HepG2 (cell line): ENCODE data around the gene NINL. TPM values are rescaled to one million over a fixed set of nuclear protein-coding genes. Genes with fewer than 3 reads are reported as not detected.

Experiments
- ATF2 ChIP-seq: sonication (generic); formaldehyde crosslinking; IDR thresholded peaks from 2 replicates; pipeline ENCODE4 v1.4.0; 2020; ENCODE audit warnings: missing genetic modification reagents
- CEBPB ChIP-seq: IDR thresholded peaks from 2 replicates; pipeline ENCODE4 v1.6.1; 2011; ENCODE audit warnings: low read depth, low read length, improper control_type of control experiment, borderline replicate concordance
- E2F5 ChIP-seq: sonication (generic); formaldehyde crosslinking; conservative IDR thresholded peaks from 2 replicates; pipeline ENCODE4 v1.4.0; 2020; ENCODE audit warnings: missing genetic modification reagents
- ESRRA ChIP-seq: sonication (generic); formaldehyde crosslinking; IDR thresholded peaks from 2 replicates; pipeline ENCODE4 v1.5.1; 2020; ENCODE audit warnings: mild to moderate bottlenecking, low read depth, missing genetic modification reagents
- GPBP1L1 ChIP-seq: sonication (generic); formaldehyde crosslinking; IDR thresholded peaks from 2 replicates; pipeline ENCODE4 v1.5.0; 2020; ENCODE audit warnings: mild to moderate bottlenecking, missing genetic modification reagents
- NCOA2 ChIP-seq: sonication (generic); formaldehyde crosslinking; IDR thresholded peaks from 2 replicates; pipeline ENCODE4 v1.8.0; 2022; ENCODE audit warnings: inconsistent platforms
- POLR2AphosphoS2 ChIP-seq: IDR thresholded peaks from 2 replicates; pipeline ENCODE4 v1.6.1; 2011; ENCODE audit warnings: low read depth, low read length, improper control_type of control experiment
- SPEN ChIP-seq: sonication (generic); formaldehyde crosslinking; IDR thresholded peaks from 2 replicates; pipeline ENCODE4 v1.5.1; 2020; ENCODE audit warnings: low read depth, mild to moderate bottlenecking, missing genetic modification reagents
- ZBED4 ChIP-seq: sonication (generic); formaldehyde crosslinking; IDR thresholded peaks from 2 replicates; pipeline ENCODE4 v1.4.0; 2020; ENCODE audit warnings: missing genetic modification reagents, borderline replicate concordance
- ZMAT5 ChIP-seq: sonication (generic); formaldehyde crosslinking; IDR thresholded peaks from 2 replicates; pipeline ENCODE4 v1.5.0; 2020; ENCODE audit warnings: mild to moderate bottlenecking, low read depth, missing genetic modification reagents, borderline replicate concordance
- ZMYM3 ChIP-seq: sonication (generic); formaldehyde crosslinking; IDR thresholded peaks from 2 replicates; pipeline ENCODE4 v1.5.1; 2020; ENCODE audit warnings: mild to moderate bottlenecking, missing genetic modification reagents
- ZNF562 ChIP-seq: sonication (generic); formaldehyde crosslinking; IDR thresholded peaks from 2 replicates; pipeline ENCODE4 v1.8.0; 2022; ENCODE audit warnings: missing genetic modification reagents, borderline replicate concordance
- ZNF572 ChIP-seq: sonication (generic); formaldehyde crosslinking; IDR thresholded peaks from 2 replicates; pipeline ENCODE4 v1.5.1; 2020; ENCODE audit warnings: mild to moderate bottlenecking, missing genetic modification reagents
- ZNF598 ChIP-seq: sonication (generic); formaldehyde crosslinking; IDR thresholded peaks from 2 replicates; pipeline ENCODE4 v1.5.1; 2020; ENCODE audit warnings: mild to moderate bottlenecking, missing genetic modification reagents, borderline replicate concordance
- ZNF607 ChIP-seq: sonication (generic); formaldehyde crosslinking; IDR thresholded peaks from 2 replicates; pipeline ENCODE4 v1.5.1; 2020; ENCODE audit warnings: missing genetic modification reagents, mild to moderate bottlenecking, borderline replicate concordance
- ZNF788 ChIP-seq: sonication (generic); formaldehyde crosslinking; IDR thresholded peaks from 2 replicates; pipeline ENCODE4 v1.5.0; 2020; ENCODE audit warnings: mild to moderate bottlenecking, missing genetic modification reagents, borderline replicate concordance
- ZNF800 ChIP-seq: sonication (generic); formaldehyde crosslinking; IDR thresholded peaks from 2 replicates; pipeline ENCODE4 v1.4.0; 2020; ENCODE audit warnings: missing genetic modification reagents
- ZSCAN12 ChIP-seq: sonication (generic); formaldehyde crosslinking; IDR thresholded peaks from 2 replicates; pipeline ENCODE4 v1.9.0; 2021; ENCODE audit warnings: mild to moderate bottlenecking, missing genetic modification reagents
- polyA plus RNA-seq, 8 experiments: library from polyadenylated mRNA; depleted of rRNA in 3 of 8; stranded (reverse) in 7 of 8; unstranded in 1 of 8; fragments of >200 nt; fragmentation: Illumina TruSeq in 4 of 8; extraction: Trizol in 4 of 8; gene quantifications; 2 replicates each; pipeline versions ENCODE4 v1.2.1 to v1.2.3, GENCODE V29; 2011 to 2016; ENCODE audit warnings: low read depth in 4 of 8, missing spikeins in 1 of 8, mixed read lengths in 1 of 8; ENCODE audit not compliant: insufficient read depth in 1 of 8
- total RNA-seq, 5 experiments: library from RNA; depleted of rRNA; stranded (reverse); fragments of >200 nt; fragmentation: Illumina TruSeq; extraction: Trizol; gene quantifications; 2 replicates each; pipeline ENCODE4 v1.2.3, GENCODE V29; 2016; ENCODE audit warnings: low read depth in 1 of 5

Gene NINL
- total and polyA plus RNA-seq, 2 of the 13 experiments (the other 11 are each of a cell fraction or from before 2014, with no cell fraction given), result 32.3 to 34.3 TPM

- TF ChIP-seq GPBP1L1 (no peak), POLR2AphosphoS2 (no peak), ZNF800 (CRISPR knock-in tag) (0 out of 2 replicates have a peak, but pooled peaks have one; percentile 57), NCOA2 (peak; percentile 86), CEBPB (peak; percentile 31; the same call in 1 of the 2 replicates), ZNF788 (CRISPR knock-in tag) (peak; percentile 86; the same call in 1 of the 2 replicates), ZBED4 (CRISPR knock-in tag) (peak; percentile 93; the same call in 1 of the 2 replicates), ZNF562 (CRISPR knock-in tag) (no peak), E2F5 (CRISPR knock-in tag) (no peak), ZSCAN12 (CRISPR knock-in tag) (no peak), SPEN (peak; percentile 83), ZMAT5 (CRISPR knock-in tag) (no peak), ATF2 (CRISPR knock-in tag) (peak; percentile 86), ZNF598 (CRISPR knock-in tag) (peak; percentile 76; the same call in 1 of the 2 replicates), ESRRA (CRISPR knock-in tag) (peak; percentile 99), ZNF572 (CRISPR knock-in tag) (no peak), ZMYM3 (CRISPR knock-in tag) (peak; percentile 87), ZNF607 (CRISPR knock-in tag) (no peak)
Measured at GRCh38 chr20:25538838-25539665, 46.3 kb downstream of the NINL start (continued).
